Renal cortical epithelial cell (primary cell): ENCODE results near the gene RYR1. TPM values are rescaled to one million over a fixed set of nuclear protein-coding genes. Genes with fewer than 3 reads are reported as not detected.
"Not testable (repeated sequence)": the region's sequence is repeated elsewhere in the genome, so short reads cannot be mapped to it uniquely, and the experiment has no call there.

Source experiments
- DNase-seq: peaks from one replicate; pipeline ENCODE4 v3.0.0-alpha.2; 2011; ENCODE audit warnings: low read depth
- total RNA-seq: library from RNA; depleted of rRNA; stranded (reverse); fragments of >200 nt; gene quantifications from 2 replicates; pipeline ENCODE4 v1.2.3, GENCODE V29; 2014

The RYR1 gene
- total RNA-seq, 1 donor from 2014 or later = 0.10 TPM

DNA sequence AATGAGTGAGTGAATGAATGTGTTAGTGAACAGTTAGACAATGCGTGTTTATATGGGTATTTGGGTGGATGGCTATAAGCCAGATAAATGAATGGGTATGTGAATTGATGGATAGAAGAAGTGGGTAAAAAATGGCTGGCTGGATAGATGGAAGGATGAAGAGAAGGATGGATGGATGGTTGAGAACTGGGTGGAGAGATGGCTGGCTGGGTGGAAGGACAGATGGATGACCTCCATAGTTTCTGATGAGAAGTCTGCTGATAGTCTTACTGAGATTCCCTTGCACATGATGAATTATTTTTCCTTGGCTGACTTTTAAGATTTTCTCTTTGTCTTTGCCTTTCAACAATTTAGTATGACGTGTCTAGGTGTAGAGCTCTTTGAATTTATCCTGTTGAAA, 57.4 kb downstream of the RYR1 start:
- DNase-seq = no peak

DNA sequence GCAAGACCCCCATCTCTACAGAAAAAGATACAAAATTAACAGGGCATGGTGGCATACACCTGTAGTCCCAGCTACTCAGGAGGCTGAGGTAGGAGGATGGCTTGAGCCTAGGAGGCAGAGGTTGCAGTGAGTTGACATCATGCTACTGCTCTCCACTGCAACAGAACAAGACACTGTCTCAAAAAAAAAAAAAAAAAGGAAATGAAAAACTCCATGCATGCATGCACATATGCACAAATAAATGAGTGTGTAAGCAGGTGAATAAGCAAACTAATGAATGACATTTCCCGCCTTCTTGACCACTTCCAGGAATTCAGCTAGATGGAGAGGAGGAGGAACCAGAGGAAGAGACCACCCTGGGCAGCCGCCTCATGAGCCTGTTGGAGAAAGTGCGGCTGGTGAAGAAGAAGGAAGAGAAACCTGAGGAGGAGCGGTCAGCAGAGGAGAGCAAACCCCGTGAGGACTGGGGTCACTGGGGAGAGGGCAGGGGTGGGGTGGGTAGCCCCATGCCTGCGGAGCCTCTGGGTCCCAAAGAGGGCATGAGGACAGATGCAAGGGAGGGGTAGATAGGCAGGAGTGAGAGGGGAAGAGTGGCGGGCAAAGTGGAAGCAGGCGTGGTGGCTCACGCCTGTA, 58.8 kb downstream of the RYR1 start:
- DNase-seq = no peak

DNA sequence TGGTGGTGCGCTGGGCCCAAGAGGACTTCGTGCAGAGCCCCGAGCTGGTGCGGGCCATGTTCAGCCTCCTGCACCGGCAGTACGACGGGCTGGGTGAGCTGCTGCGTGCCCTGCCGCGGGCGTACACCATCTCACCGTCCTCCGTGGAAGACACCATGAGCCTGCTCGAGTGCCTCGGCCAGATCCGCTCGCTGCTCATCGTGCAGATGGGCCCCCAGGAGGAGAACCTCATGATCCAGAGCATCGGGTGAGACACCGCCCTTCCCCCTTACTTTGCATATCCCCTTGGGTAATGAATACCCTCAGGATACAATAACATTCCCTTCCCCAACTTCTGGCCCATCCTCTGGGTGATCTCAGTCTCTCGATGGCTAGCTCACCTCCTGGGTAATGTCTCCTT, 60.9 kb downstream of the RYR1 start:
- no peak for DNase-seq

DNA sequence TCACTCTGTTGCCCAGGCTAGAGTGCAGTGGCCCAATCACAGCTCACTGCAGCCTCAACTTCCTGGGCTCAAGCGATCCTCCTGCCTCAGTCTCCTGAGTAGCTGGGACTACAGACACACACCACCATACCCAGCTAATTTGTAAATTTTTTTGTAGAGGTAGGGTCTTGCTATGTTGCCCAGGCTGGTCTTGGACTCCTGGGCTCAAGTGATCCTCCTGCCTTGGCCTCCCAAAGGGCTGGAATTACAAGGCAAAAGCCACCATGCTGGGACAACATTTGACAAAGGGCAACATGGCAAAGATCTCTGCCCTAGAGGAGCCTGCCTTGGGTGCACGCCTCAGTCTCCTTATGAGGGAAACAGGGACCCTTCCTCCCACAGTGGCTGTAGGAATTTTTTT, 61.9 kb downstream of the RYR1 start:
- DNase-seq = not testable (repeated sequence)

DNA sequence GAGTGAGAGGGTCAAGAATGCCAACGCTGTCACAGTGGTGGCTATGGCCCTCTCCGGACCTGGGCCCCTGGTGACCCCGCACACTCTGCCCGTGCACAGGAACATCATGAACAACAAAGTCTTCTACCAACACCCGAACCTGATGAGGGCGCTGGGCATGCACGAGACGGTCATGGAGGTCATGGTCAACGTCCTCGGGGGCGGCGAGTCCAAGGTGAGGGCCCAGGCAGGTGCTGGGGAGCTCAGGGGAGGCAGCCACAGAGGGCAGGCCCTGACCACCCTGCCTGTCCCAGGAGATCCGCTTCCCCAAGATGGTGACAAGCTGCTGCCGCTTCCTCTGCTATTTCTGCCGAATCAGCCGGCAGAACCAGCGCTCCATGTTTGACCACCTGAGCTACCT, 62.6 kb downstream of the RYR1 start:
- DNase-seq = no peak

DNA sequence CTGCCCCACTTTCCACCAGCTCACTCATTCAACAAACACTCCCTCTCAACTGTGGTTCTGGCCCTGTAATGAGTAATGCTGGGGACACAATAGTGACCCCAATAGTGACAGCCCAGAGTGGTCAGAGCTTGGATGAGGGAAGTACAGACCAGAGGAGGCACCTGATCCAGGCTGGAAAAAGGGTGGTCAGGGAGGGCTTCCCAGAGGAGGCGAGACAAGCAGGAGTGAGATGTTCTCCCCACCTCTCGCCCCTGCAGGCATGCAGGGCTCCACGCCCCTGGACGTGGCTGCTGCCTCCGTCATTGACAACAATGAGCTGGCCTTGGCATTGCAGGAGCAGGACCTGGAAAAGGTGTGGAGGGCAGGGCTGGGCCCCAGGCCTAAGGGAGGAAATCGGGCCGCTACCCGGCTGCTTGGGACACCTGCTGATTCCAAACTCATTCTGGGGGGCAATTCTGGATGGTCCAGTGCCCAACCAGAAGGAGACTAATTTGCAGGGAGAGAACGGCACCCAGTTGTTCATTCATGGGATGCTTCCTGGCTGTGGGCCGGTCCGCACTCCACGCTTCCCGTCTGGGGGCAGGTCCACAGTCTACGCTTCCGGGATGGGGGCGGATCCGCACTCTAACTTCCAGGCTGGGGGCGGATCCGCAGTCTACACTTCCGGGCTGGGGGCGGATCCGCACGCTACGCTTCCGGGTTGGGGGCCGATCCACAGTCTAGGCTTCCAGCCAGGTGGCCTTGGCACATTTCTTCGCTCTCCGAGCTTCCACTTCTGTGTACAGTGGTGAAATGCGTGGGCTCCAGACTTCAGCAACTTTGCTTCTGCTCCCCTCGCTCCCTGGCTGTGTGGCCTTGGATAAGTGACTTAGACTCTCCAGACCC, 63.4 kb downstream of the RYR1 start:
- no peak for DNase-seq

DNA sequence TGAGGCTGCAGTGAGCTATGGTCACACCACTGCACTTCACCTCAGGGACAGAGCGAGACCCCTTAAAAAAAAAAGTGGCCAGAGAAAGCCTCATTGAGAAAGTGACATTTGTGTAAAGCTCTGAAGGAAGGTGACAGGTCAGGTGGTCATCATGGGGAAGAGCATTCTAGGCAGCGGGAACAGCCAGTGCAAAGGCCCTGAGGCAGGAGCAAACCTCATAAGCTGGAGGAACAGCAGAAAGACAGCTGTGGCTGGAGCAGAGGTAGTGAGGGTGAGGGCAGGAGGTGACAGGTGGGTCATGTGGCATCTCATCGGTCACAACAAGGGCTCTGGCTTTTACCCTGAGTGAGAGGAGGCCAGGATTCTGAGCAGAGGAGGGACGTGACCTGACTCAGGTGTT, 64.4 kb downstream of the RYR1 start:
- no peak for DNase-seq

DNA sequence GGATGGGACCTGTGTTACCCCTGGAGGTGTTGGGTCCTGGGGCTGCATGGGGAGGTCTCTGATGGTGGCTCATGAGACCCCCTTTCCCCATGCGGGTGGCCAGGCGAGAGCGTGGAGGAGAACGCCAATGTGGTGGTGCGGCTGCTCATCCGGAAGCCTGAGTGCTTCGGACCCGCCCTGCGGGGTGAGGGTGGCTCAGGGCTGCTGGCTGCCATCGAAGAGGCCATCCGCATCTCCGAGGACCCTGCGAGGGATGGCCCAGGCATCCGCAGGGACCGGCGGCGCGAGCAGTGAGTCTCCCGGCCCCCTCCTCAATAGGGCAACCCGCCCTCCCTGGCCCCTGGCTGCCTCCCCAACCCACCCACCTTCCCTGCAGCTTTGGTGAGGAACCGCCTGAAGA, 66.0 kb downstream of the RYR1 start:
- no peak for DNase-seq

DNA sequence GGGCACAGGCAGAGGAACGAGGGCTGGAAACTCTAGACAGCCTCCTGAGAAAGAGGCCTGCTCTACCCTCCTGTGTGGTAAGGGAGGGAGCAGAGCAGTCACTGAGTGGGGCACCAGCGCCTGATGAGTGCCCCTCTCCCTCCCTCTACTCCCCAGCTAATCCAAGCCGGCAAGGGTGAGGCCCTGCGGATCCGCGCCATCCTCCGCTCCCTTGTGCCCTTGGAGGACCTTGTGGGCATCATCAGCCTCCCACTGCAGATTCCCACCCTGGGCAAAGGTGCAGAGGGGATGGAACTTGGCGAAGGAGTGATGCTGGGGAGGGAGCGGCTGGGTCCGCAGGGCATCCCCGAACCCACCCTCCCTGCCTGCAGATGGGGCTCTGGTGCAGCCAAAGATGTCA, 67.0 kb downstream of the RYR1 start:
- DNase-seq = no peak

DNA sequence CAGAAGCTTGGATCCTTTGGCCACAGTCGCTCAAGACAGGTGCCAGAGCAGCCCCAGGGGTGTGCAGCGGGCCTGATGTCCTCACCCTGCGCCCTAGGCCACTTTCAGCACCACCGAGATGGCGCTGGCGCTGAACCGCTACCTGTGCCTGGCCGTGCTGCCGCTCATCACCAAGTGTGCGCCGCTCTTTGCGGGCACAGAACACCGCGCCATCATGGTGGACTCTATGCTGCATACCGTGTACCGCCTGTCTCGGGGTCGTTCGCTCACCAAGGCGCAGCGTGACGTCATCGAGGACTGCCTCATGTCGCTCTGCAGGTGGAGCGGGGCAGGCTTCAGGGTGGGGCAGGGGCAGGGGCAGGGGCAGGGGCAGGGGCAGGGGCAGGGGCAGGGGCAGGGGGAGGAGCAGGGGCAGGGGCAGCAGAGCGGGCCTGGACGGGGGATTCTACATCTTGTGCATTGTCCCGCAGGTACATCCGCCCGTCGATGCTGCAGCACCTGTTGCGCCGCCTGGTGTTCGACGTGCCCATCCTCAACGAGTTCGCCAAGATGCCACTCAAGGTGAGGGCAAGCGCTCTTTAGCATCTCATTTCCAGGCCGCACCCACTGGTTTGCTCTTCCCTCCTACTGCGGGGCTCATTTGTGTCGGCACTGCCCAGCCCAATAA, 69.1 kb downstream of the RYR1 start:
- DNase-seq = no peak

DNA sequence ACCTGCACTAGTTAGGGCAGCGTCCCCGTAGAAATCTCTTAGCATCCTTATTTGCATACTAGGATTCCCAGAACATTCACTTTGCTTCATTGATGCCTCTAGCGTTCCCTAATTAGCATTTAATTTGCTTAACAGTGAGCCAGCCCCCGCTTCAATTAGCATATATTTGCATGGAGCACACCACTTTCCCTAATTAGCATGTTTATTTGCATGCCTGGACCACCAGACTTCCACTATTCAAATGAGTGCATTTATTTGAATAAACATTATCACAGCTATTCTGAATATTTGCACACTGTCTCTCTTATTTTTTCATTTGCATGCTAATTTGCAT, 69.6 kb downstream of the RYR1 start:
- no peak for DNase-seq

DNA sequence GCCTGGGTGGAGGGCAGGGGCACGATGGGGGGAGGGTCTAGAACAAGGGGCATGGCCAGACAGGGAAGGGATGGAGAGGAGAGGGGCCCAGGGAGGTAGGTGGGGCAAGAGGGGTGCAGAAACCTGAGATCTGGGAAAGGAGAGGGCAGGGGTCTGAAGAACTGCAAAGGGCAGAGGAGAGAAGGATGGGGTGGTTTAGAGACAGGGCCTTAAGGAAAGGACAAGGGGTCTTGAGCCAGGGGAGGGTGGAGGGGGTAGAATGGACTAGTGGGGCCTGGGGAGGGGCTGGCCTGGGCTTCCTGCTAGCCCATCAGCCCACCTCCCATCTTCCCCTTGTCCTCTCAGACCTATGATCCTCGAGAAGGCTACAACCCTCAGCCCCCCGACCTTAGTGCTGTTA, 72.5 kb downstream of the RYR1 start:
- DNase-seq = no peak

DNA sequence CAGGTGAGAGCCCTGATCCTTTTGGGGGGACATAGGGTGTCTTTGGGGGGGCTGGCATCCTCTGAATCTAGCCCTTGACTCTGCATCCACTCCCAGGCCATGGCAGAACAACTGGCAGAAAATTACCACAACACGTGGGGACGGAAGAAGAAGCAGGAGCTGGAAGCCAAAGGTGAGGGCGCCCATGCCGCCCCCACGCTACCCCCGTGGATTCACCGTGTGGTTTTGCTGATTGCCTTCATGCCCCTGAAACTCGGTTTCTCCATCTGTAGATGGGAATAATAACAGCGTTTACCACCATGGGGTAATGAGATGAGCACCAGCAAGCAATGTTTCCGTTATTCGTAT, 72.9 kb downstream of the RYR1 start:
- no peak for DNase-seq

DNA sequence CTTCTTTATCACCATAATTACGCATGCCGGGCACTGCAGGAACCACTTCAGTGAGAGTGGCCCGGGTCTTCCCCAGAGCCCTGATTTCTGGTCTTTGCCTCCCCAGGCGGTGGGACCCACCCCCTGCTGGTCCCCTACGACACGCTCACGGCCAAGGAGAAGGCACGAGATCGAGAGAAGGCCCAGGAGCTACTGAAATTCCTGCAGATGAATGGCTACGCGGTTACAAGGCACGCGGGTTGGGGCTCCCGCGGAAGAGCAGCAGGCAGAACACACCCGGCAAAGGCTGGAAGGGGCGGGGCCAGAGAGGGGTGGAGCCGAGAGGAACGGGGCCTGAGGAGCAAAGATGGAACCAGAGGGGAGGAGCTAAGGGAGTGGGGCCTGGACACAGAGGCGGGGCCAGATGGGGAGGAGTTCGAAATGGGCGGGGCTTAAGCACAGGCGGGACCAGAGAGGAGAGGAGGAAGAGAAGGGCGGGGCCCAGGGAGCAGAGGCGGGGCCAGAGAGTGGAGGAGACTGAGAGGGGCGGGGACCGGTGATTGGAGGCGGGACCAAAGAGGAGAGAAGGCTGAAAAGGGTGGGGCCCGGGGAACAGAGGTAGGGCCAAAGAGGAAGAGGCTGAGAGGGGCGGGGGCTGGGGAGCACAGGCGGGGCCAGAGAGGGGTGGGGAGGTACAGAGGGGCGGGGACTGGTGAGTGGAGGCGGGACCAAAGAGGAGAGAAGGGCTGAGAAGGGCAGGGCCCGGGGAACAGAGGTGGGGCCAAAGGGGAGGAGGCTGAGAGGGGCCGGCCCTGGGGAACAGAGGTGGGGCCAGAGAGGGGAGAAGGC, 73.4 kb downstream of the RYR1 start:
- DNase-seq = peak; percentile 20

DNA sequence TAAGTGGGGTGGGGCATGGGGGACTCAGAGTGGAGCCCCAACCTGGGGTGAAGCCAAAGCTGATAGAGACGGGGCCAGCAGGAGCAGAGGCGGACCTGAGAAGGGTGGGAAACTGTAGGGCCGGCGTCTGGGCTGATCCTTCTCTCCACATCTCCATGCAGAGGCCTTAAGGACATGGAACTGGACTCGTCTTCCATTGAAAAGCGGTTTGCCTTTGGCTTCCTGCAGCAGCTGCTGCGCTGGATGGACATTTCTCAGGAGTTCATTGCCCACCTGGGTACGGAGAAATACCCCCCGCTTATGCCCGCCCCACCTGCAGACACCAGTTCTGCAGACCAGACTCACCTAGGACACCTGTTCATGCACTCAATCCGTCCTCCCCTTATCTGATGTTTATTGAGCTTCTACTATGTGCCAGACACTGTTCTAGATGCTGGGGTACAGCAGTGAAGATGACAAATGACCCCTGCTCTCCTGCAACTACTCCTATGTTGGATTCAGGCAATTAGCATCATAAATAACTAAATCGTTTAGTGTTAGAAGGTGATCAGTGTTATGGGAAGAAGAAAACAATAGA, 74.1 kb downstream of the RYR1 start:
- DNase-seq = no peak

DNA sequence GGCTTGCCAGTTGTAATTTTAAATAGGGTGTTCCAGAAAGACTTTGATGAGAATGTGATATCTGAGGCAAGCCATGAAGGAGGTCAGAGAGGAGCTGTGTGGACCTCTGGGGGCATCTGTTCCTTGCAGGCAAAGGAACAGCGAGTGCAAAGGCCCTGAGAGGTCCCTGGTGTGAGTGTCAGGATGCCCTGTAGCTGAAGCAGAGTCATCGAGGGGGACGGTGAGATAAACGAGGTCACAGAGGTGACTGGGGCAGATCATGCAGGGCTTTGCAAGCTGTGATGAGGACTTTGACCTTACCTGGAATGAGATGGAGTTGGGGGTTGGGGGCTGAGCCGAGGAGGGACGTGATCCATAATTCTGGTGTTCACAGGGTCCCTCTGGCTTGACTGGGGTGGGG, 75.0 kb downstream of the RYR1 start:
- no peak for DNase-seq

DNA sequence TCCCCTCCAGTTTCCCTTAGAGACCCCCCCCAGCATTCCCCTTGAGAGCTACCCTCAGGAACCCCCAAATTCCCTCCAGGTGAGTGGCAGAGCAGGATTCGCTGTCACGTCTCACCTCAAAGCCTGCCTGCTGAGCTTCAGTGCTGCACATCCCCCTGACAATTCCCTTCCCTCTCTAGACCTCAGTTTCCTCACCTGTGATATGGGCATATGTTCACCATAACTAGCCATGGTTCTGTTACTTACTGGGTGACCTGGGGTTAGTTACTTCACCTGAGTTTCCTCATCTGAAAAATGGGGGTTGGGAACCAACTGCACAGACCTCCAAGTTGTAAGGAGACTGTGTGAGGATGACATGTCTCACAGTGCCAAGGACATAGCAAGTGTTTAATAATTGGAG, 75.5 kb downstream of the RYR1 start:
- DNase-seq = no peak

DNA sequence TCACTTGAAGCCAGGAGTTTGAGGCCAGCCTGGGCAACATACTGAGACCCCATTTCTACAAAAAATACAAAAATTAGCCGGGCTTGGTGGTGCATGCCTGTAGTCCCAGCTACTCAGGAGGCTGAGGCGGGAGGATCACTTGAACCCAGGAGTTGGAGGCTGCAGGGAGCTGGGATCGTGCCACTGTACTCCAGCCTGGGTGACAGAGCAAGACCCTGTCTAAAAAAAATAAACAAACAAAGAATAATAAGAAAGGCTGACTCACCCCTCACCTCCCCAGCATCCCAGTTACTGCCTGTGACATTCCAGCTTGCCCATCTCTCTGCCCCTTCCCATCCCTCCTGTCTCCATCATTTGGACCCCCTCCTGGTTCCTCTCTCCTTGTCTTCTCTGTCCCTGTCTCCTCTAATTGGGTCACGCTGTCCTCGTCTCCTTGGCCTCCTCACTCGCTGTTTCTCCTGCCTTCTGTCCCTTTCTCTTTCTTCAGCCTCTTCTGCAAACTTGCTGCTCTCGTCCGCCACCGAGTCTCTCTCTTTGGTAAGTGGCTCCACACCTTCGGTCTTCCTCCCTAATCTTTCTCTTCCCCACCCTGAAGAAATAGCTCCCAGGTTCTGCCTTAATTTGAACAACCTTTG, 77.7 kb downstream of the RYR1 start:
- no peak for DNase-seq

DNA sequence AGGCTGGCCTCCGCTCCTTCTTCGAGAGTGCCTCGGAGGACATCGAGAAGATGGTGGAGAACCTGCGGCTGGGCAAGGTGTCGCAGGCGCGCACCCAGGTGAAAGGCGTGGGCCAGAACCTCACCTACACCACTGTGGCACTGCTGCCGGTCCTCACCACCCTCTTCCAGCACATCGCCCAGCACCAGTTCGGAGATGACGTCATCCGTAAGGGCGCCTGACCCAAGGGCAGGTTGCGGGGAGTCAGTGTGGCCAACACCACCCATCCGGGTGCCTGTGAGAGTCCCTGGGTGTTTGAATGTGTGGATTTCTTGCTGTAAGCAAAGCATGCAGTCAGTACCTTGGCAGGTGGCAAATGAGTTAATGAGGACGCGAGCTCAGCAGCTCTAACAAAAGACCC, 78.8 kb downstream of the RYR1 start:
- no peak for DNase-seq

DNA sequence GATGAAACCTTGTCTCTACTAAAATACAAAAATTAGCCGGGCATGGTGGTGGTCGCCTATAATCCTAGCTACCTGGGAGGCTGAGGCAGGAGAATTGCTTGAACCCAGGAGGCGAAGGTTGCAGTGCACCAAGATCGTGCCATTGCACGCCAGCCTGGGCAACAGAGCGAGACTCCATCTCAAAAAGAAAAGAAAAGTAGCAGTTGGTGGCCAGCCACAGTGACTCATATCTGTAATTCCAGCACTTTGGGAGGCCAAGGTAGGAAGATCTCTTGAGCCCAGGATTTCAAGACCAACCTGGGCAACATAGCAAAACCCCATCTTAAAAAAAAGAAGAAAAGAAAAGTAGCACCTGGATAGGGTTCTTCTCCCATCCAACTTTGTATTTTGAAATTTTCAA, 79.7 kb downstream of the RYR1 start:
- not testable (repeated sequence) for DNase-seq

DNA sequence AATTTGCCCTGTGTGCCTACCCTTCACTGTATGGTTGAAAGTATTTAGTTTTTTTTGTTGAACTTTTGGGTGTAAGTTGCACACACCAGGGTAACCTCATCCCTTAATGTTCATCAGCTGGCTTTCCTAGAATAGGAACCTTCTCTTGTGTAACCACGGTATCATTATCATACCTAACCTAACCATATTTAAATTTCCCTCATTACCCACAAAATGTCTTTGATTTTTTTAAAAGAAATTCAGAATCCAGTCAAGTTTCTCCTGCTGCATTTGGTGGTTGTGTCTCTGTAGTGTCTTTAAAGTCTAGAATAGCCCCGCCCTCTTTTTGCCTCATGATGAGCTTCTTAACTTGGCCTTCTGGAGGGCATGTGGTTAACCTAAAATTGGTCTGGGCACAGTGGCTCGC, 80.3 kb downstream of the RYR1 start:
- DNase-seq = no peak
